HG03571 (cell line): ENCODE measurements around the gene MTARC1.

Experiments used
- ATAC-seq: cut with Tn5 transposase; IDR thresholded peaks from one replicate; pipeline ENCODE4 v1.9.1; 2021; ENCODE audit not compliant: unreplicated experiment

Gene MTARC1

DNA sequence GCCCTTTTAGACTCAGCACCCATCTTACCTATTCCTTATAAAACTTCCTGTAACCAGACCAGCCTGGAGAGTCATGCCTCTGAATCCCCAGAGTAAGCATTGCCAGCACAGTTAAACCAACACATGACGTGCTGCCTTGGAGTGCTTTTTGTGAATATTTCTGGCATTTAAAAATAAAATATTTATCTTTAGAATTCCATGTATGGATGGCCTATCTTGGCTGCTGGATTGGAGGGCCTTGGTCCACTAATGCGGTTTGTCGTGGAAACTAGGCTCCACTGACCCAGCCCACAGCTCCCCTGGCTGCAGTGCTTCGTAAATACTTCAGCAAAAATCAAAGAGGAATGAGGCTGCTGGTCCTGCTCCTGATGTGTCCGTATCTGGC is 17.5 kb downstream of the MTARC1 start:
- ATAC-seq: no peak

DNA sequence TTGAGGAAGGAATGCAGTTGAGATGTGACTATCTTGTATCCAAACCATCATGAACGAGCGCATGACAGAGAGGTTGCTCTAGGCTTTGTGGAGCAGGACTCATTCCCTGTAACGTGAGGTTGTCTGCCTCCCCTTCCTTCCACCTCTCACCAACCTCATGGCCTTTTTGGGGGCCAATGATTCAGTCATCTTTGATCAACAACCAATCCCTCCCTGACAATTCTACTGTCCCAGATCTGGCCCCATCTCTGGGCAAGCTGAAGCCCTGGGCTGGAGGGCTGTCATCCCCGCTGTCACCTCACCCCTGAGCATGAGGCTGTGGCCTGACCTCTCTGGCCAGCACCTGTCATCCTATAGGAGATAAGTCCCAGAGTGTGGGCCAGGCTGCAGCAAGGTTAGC is 19.7 kb downstream of the MTARC1 start:
- no peak for ATAC-seq

- no peak for ATAC-seq
These were observed 21.0 kb downstream of the MTARC1 start for GRCh38 chr1:220807726-220808125.

- no peak for ATAC-seq
These were observed 21.9 kb downstream of the MTARC1 start for GRCh38 chr1:220808345-220809186.

DNA sequence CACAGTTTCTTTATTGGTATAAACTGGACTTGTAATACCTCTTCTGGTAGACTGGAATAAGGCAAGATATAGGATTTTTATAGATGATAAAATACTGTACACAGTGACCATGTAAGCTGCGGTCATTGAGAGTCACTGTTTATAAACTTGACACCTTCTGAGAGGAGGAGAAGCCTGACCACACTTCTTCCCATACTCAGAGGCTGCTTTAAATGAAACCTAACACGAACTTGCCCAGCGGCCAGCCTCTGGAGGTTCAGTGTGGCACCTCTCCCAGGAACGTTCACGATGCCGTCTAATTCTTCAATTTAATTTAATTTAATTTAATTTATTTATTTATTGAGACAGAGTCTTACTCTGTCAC is 22.5 kb downstream of the MTARC1 start:
- ATAC-seq: no peak

DNA sequence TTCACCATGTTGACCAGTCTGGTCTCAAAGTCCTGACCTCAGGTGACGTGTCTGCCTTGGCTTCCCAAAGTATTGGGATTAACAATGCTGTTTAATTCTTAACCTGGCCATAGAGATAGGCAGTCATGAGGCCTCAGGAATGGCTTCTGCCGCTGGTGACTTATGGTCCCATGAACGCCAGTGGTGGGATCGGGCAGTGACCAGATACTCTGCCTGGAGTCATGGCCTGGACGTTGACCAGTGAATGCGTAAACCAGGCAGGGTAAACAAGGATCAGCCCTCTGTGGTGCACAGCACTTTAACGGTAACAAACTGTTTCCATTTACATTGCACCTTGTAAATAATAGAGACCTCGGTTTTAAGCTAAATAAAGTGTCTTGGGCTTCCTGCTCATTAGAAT is 23.0 kb downstream of the MTARC1 start:
- ATAC-seq: peak; percentile 7

GRCh38 chr1:220810179-220810653 is 23.5 kb downstream of the MTARC1 start:
- peak; percentile 91 for ATAC-seq

- no peak for ATAC-seq
These were observed 24.2 kb downstream of the MTARC1 start for GRCh38 chr1:220810963-220811362.

GRCh38 chr1:220811695-220812094 is 25.0 kb downstream of the MTARC1 start:
- ATAC-seq: no peak

GRCh38 chr1:220812308-220812707 is 25.6 kb downstream of the MTARC1 start:
- no peak for ATAC-seq

- ATAC-seq: no peak
These were observed 26.3 kb downstream of the MTARC1 start for GRCh38 chr1:220813013-220813412.

DNA sequence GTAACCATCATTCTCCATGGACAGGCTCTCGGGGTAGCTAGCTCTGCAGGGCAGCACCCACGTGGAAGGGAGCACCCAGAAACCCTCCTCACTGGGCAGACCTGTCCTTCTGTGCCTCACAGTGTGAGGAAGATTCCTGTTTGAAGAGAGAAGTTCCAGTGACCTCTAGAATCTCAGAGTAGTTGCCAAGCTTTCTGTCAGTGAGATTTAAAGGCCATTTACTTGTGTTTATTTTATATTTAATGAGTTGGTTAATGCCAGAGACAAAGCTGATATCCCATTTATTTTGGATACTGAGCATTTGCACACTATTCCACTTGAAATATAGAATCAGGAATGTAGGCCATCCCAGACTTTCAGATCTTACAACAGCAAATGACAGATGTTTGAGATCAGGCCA is 28.7 kb downstream of the MTARC1 start:
- ATAC-seq: no peak

DNA sequence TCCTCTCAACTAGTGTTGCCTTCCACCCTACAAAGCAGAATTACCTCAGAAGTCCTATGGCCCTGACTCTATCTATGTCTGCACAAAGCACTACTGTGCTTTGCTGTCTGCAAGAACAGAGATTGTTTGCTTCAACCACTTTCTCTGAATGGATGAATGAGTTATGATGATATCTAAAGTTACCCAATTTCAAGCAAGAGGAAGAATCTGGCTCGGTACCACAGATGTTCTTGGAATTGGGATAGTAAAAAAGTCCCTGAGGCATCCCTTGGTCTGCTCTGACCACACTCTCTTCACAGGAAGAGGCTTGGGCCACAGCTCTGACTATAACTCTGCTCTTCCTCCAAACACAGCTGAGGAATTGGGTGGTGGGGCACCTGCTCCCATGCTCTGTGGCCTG is 31.2 kb downstream of the MTARC1 start:
- no peak for ATAC-seq

DNA sequence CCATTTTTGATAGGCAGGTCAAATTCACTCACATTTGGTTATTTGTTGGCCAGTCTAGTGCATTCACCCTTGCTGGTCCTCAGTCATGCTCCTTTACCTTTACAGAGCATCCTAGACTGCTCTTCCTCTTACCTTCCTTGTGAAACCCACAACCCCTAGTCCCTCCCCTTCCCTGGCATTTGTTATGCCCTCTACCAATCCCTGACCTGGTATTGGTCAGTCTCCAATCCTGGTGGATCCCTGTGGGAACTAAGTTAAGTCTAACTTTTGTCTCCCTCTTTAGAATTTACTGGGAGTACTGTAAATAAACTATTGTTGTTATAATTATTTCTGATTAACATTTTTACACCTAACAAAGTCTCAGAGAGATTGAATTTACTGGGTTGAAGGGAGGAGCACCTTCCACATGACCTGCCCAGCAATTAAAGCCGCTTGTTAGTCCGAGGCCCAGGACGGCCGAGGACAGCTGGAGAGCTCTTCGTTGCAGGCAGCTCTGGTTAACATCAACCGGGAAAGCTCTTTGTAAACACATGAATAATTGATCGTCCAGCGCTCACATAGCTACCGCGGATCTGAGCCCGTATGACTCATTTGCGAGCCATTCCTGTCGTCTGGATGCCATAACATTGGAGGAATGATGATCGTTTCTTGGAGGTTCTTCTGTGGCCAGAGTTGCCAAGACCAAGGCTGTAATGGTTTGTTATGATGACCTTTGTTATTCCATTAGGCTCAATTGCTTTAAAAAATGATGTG is 31.9 kb downstream of the MTARC1 start:
- ATAC-seq: no peak

DNA sequence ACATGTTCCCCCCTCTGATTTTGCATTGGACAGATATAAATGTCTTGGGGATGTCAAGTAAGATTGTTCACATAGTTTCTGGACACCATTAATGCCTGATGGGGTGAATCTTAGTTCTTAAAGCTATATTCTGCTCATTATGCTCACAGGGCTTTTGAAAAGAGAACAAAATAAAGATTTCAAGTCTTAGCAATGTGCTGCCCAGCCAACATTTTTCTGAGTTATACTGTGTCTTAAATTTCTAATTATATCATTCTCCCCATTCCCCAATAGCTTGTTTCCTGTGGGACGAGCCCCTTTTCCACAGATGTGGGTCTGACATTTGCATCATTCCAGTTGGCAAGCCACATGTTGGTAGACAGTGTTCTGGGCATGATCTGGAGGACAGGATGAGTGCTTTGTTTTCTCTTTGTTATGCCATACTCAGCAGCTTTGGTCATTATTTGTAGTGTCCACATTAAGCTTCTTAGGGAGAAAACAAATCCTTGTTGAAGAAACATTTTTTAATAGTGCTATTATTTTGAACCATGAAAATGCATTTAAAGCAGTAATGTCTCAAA is 32.8 kb downstream of the MTARC1 start:
- ATAC-seq: no peak

DNA sequence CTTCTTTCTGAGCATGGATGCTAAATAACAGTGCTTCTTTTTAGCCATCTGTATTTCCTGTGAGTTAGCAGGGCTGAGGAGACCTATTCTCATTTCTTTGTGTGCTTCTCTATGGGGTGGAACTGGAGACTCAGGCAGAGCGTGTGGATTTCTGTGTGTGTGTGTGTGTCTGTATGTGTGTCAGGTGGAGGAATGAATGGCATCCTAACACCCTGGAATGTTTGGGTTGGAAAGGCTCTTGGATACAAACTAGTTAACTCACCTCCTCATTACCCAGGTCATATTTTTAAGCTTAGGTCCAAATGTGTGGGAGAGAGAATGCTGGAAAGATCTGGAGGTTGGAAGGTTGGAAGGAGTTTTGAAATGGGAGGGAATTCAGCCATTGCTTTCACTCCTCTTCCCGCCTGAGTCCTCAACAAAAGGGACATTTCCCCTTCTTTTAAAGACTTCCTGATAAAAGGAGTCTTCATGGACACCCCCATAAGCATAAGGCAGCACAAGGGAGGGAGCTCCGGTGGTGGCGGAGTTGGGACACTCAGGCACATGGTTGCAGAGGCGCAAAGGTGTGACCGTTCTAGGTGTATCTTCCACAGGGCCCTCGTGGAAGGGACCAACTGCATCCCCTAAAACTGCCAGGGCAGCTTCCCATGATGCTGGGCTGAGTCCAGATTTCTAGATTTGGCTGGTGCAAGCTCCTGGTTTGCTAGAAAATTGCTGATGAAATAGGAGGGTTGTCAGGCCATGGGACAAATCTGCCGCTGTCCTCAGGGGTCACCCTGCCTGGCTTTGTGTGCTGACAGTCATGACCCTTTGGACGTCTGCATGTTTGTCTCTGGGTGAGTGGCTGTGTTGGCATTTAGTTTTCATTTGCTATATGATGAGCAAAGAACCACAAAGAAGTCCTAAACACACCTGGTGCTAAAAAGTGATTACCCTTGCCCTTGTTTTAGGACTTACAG is 37.6 kb downstream of the MTARC1 start:
- no peak for ATAC-seq

DNA sequence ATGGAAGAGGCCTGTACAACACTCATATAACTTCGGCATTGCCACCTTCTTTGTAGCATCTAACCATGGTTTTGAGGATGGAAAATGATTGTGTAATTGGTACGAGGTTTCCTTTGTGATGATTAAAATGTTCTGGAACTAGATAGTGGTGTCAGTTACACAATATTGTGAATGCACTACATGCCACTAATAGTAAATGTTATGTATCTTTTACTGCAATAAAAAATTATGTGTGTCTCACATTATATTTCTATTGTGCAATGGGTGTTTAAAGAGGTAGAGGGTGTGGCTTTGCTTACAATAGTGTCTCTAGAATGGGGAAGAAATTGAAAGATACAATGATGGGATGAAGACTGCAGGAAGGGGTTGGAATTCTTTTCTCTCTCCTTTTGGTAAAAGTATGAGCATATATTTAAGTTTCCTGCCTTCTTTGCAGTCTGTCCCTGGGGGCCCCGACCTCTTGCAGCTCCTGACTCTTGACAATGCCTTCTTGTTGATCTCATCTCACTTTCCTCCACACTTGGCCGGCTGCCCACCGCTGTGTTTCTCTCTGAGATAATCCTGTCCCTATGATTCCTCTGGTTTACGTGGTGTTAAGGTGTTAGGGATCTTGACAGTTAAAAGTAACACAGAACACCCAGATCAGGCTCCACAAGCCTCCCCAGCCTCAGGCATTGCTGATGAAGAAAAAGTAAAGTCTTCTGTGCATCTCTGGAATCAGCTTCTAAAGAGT is 39.3 kb downstream of the MTARC1 start:
- no peak for ATAC-seq

GRCh38 chr1:220826729-220827128 is 40.0 kb downstream of the MTARC1 start:
- ATAC-seq: no peak

- no peak for ATAC-seq
These were observed 40.9 kb downstream of the MTARC1 start for GRCh38 chr1:220827445-220828178.

DNA sequence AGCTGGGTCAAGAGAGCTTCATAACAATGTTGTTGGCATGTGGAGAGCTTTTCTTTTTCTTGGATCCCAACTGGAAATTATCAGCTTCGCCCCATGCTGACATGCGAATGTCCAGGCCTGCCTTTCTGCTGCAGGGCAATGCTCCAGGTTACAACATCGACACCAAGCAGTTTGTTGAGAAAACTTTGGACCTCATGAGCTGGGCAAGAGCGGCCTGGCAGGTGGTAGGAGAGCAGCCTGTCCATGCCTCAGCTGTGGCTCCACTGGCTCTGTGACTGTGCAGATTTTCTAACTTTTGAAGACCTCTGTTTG is 41.4 kb downstream of the MTARC1 start:
- no peak for ATAC-seq
